Suppressor macrophage treated with lipopolysaccharide for 1 hour (primary cell): ENCODE results near the gene GPER1.
A peak's percentile ranks its signal among the peaks of the same experiment; 100 is the strongest.
"Not testable (repeated sequence)": the region's sequence is repeated elsewhere in the genome, so short reads cannot be mapped to it uniquely, and the experiment has no call there.

ENCODE experiments used
- DNase-seq, 3 donors: peaks; one replicate each; pipeline ENCODE4 v3.0.0-alpha.2; 2020 to 2022

Gene GPER1

DNA sequence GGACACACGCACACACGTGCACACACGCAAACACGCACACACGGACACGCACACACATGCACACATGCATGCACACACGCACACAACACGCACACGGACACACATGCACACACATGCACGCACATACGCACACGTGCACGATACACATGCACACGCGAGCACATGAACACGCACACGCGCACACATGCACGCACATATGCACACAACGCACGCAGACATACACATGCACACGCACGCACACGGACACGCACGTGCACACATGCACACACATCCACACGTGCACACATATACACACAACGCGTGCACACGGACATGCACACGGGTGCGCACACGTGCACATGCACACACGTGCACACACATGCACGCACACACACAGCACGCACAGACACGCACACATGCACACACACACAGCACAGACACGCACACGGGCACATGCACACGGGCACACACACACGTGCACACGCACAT is 17.3 kb upstream of the GPER1 start:
- no peak for DNase-seq

DNA sequence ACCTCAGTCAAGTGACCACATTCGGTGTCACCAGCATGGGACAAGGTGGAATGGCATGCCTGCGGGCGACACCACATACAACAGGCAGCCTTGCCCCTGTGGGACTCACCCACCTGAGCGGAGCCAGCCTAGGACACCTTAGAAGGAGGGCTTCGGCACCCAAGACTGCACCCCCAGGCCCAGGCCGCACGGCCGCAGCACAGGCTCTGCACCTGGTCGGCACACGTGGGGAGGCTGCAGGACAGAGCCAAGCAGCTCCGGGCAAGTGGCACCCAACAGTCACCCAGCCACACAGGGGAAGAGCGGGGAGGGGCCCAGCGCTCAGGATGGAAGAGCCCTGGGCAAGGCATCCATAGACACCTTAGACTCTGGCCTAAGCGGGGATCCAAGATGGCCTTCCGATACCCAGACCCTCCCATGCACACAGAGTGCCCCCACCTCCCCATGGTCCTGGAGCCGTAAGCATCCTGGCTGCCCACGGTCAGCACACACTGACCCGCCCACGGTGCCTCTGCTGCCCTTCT is 16.1 kb upstream of the GPER1 start:
- no peak for DNase-seq

DNA sequence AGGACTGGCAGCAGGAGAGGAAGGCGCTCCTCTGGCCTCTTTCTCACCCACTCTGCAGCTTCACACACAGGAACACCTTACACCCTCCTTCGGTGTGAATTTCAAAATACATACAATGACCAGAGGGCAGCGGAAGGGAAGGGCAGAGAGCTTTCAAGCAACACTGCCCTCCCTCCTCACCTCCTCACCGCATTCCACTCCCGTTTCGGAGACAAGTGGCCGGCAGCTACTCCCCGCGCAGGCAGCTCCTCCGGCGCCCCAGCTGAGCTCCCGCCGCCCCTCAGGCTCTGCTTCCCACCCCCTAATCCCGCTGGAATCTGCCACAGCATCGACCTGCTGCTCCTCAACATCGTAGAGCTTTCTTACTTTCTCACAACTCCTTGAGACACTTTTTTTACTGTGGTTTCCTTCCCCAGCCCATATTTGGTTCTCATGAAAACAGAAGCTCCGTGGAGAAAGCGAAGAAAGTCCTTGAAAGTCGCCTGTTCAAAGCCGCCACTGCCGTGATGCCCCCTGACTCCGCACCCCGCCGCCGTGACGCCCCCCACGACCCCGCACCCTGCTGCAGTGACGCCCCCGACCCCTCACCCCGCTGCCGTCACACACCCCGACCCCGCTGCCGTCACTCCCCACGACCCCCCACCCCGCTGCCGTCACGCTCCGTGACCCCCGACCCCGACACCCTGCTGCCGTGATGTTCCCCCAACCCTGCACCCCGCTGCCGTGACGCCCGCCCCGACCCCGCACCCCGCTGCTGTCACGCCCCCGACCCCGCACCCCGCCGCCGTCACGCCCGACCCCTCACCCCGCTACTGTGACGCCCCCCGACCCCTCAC is 14.6 kb upstream of the GPER1 start:
- no peak for DNase-seq

DNA sequence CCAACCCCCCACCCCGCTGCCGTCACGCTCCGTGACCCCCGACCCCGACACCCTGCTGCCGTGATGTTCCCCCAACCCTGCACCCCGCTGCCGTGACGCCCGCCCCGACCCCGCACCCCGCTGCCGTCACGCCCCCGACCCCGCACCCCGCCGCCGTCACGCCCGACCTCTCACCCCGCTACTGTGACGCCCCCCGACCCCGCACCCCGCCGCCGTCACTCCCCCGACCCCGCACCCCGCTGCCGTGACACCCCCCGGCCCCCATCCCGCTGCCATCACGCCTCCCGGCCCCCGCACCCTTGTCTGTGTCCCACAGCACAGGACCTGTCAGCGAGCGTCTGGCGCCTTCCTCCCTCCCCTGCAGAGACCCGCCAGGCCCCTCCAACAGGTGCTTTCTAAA is 13.9 kb upstream of the GPER1 start:
- not testable (repeated sequence) for DNase-seq

DNA sequence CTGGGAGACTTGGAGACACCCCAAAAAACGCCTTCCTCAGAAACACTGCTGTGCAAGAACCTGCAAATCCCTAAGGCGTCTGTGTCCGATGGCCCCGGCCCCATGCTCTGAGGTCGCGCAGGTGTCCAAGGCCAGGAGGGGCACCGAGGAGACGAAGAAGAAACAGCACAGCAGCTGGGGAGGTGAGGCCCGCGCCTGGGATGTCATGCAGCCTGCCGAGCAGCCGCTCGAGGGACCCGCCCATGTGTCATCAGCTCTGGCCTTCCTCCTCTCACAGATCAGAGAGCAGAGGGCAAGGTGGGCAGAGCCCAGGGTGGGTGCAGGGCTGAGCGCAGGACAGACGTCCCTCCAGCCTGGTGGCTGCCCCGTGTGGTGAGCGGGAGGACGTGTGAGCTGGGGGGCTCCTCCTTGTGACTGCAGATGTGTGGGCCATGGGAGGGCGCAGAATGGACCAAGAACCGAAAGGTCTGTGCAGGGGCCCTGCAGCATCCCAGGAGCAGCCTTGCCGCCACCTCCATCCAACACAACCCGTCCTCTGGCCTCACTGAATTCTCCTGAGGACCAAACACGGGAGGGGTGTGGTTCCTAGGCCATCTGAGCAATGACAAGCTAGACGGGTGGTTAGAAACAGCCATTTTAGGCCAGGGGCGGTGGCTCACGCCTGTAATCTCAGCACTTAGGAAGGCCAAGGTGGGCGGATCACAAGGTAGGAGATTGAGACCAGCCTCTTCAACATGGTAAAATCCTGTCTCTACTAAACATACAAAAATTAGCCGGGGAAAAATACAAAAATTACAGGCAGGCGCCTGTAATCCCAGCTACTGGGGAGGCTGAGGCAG is 13.1 kb upstream of the GPER1 start:
- DNase-seq = no peak

DNA sequence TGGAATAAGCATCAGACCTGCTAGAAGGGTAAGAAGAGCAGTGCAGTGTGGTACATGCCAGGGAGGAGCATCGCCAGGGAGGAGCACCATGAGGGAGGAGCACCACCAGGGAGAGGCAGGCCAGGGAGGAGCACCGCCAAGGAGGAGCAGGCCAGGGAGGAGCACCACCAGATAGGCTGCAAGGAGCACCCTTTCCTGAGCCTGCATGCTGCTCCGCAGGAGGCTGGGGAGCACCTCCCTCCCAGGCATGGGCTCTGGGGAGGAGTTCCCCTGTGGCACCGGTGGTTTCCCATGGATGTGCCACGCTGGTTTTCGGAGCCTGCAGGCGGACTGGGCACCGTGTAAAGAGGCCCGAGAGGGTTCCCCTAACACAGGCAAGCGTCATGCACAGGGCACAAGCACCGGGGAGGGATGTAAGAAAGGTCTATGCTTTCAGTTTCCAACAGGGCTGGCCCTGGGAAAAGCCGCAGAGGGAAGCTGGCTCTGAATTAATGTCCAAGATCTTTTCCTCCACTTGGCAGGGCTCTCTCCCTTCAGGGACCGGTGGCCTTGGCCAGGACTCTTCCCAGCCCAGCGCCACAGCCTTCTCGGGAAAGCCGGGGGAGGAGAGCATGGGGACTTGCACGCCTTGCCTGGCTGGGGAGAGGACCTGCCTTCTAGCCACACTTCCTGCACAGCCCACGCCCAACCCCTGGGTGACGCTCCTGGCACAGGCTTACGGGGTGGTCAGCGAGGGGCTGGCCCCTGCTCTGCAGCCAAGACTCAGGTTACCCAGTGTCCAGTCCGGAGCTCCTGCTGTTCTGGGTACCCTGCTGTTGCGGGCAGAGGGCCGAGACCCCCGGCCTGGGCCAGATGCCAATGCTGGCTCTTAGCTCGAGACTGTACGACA is 11.5 kb upstream of the GPER1 start:
- no peak for DNase-seq

DNA sequence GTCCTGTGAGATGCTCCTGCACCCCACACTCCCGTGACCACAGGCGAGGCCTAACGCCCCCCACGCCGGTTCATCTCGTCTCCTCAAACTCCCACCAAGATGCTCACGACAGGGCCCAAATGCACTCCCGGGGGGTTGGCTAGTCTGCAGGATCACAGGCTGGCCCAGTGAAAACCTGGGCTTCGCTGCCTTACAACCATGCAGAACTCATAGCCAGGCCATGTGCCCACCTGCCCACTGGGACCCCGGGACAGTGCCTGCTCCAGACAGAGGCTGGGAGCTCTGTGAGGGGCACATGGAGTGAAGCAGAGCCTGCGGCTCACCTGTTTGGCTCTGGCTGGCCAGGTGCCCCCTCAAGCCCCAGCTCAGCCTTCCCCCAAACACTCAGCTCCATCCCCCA is 9.4 kb upstream of the GPER1 start:
- DNase-seq = no peak

DNA sequence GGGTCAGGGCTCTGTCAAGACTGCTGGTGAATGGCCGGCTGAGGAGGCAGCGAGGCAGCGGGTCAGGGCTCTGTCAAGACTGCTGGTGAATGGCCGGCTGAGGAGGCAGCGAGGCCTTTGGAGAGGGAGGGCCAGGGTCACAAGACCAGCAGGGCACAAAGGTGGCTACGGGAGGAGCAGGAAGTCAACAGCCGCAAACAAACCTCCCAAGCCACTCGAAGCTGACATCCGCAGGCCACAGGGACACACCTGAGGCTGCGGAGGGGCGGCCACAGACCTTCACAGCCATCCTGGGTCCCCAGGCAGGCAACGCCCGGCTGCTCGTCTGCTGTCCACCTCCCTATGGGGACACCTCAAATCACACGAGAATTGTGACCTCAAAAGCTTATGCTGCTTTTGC is 8.9 kb upstream of the GPER1 start:
- DNase-seq = no peak

DNA sequence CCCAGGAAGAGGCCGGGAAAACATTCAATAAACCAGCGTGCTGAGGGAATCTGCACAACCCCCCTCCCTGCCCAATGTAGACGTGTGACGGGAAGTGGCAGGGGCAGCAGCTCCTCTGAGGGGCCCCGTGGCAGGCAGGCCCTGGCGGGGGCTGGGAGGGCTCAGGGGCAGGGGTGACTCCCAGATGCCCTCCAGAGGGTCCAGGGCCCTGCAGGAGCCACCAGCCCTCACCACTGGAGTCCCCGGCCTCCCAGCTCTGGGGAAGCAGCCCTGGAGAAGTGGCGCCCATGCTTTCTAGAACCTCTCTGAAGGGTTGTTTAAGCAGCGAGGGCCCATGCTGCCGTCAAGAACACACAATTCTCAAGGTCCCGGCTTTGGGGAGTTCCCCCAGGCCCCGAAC is 8.4 kb upstream of the GPER1 start:
- DNase-seq = no peak

DNA sequence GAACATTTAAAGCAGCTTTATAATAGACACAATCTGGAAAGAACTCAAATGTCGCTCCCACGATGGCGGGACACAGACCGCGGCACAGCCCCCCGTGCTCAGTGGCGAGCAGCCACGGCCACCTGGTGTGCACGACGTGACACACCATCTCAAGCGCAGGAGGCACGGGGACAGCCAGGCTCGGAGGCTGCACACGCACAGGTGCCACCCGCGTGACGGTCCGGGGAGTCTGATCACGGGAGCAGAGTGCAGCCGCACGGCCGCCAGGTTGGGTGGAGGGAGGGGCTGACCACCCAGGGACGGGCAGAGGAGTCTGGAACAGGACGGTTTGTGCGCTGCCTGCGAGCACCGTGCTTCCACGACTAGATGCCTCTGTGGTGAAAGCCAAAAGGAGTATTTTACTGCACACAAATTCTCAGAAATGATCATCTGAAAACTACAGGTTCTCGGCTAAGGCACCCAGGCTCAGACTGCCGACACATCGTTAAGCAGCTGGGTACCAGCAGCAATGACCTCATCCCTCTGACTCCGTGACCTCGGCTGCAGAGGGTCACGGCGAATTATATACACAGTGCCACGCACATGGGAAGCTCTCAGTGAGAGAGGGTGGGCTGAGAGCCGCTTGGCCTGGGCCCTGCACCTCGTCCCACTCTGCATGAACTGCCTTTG is 7.5 kb upstream of the GPER1 start:
- DNase-seq = no peak

DNA sequence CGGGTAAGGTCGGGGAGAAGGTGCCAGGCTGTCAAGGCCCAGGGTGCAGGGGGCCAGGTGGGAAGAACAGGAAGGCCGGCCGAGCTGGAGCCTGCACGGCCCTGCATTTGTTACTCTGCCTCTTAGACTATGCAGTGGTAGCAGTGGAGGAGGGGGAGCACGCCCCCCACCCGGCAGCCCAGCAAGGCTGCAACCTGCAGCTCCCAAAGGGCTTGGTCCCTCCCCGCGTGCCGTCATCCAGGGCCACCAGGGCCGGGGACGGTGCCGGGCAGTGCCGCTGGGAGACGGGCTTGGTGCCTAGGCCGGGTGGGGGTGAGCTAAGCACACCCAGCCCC is 7.0 kb upstream of the GPER1 start:
- DNase-seq = no peak

DNA sequence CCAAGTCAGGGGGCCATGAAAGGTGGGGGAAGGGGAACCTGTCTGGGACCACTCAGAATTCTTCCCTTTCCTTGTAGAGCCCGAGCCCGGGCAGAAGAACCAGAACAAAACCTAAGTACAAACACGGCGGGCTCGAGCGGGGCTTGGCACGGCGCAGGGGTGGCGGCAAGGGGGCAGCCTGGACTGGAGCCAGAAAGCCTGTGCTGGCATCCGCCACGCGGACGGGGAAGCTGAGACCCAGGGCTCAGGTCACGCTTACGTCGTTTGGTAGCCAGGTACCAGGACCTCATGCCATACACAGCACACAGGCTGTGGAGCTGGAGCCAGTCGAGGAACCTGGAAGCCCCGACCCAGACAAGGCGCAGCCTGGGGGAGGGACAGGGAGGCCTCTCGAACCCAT is 6.6 kb upstream of the GPER1 start:
- DNase-seq = no peak

DNA sequence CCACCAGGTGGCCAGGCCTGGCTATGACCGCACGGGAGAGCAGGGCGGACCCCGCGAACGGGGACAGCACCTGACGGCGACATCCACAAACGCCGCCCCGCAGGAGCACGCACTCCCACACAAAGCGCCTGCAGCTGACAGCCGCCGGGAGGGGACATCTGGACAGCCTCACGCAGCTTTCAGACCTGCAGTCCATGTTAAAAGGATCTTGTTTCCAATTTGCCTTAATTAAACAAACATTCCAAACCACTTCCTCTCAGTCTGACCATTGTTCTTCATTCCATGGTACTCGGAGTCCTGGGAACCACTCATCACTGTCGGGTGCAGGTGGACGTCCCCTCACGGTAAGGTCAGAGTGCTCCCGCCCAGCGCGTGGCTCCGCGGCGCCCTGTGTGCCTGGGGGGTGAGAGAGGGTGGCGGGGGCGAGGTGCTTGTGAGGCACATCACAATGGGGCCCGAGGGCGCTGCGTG is 5.9 kb upstream of the GPER1 start:
- no peak for DNase-seq

DNA sequence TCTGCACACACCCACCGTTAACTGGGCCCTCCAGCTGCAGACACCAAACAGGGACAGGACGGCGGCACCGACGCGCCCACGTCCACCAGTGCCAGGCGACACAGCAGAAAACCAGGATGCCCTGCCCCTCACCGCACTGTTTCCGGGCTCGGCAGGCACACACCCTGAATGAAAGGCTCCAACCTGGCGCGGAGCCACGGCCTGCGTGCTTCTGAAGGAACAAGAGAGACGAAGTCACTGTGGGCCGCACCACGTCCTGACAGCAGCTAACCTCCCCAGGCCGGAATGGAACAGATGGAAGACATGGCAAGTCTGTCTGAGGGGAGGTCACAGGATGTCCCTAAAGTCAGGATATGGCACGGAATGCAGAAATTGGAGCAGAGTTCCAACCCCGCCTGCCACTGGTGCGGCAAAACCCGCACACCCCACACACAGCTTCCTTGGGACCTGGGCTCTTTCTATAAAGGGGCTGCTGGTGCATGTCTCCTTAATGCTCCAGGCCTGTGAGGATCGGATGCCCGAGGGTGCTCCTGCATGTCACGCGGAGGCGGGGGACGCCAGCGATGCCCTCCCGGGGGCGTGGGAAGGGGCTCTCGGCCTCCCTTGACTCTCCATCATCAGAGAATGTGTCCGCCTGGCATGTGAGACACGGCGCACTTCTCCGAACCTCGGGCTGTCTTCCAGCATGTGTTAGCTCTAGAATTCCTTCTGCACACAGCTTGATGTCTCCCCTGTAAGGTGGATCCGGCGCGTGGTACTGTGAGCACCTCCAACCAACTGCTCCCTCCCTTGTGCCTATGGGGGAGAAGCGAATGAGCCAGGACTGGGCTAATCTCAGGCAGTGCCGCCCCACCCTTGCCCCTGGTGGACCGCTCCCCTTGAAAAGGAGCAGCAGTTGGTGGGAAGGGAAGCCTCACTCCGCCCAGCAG is 3.9 kb upstream of the GPER1 start:
- DNase-seq = no peak

DNA sequence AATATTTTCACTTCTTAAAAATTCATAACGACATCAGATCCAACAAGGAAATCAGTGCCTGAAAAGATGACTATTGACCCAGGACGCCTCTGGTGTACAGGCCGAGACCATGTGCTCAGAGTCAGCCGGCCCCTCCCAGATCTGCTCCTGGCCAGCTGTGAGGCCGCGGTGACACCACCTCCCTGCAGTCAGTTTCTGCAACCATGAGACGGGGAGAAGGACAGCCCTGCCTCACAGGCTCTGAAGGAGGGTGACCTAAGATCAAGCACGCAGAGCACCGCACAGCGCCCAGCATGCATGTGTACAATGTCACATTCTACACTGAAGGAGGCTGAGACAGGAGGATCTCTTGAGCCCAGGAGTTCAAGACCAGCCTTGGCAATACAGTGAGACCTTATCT is 2.6 kb upstream of the GPER1 start:
- DNase-seq = no peak

DNA sequence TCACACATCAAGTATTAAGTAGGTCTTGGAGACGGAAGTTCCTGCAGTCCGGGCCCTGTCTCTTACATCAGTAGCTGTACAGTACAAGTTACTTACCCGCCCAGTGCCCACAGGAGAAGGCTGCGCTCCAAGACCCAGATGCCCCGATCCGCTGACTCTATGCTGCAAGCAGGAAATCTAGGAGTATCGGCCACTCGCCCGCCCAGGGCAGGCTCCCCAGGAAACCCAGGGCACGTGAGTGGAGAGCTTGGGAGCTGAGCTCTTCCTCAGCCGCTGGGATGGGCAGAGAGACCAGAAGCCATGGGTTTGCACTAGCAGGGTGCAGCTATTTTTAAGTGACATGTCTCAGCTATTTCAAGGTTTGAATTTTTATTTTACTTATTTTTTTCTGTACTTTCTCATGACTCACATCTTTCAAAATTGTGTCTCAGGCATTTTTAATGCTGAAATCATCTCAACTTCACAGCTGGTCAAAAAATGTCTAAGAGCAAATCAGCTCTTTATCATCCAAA is 1.9 kb upstream of the GPER1 start:
- peak in 2 of 3 donors; percentile 53 to 56 for DNase-seq

DNA sequence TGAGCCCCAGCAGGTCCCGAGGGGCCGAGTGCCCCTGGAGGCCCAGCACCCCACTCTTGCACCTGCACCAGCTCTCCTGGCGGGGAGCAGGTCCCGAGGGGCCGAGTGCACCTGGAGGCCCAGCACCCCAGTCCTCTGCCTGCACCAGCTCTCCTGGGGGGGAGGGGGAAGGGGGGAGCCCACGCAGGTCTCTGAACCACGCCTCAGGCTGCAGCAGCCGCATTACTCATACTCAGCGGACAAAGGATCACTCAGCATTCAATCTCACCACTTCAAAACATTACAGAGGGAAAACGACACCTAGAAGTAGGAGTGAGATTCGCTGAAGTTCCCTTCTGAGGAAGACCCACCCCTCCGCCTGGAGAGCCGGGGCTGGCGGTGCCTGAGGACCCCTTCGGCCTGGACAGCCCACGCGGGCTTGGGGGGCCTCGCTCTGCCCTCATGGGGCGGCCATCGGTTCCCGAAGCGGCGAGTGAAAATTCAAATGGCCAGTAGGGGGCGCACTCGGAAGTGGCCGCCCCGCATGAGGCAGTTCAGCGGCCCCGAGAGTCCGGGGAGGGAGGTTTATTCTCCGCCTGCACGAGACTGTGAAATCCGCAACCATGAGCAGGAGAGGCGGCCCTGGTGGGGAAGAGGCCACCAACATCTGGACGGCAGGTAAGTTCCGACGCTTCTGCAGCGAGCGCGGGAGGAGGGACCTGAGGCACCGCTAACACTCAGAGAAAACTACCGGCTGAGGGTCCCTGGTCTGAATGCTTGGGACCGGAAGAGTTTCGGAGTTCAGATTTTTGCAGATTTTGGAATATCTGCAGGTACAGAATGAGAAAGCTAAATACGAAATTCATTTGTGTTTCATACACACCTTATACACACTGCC is 1.1 kb upstream of the GPER1 start:
- peak; percentile 76 to 87 (median 83) for DNase-seq

DNA sequence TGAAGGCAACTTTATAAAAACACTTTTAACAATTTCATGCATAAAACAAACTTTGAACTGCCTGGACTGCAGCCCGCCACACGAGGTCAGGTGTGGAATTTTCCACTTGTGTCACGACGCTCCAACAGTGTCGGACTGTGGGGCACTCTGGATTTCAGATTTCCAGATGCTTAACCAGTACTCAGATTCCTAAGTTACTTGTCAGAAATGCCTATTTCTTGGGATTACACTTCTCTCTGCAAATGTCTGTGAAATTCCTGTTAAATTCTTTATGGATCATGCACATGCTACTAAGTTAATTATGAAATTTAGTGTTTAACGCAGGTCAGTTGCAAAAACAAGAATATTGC is 473 bp upstream of the GPER1 start:
- DNase-seq = no peak

DNA sequence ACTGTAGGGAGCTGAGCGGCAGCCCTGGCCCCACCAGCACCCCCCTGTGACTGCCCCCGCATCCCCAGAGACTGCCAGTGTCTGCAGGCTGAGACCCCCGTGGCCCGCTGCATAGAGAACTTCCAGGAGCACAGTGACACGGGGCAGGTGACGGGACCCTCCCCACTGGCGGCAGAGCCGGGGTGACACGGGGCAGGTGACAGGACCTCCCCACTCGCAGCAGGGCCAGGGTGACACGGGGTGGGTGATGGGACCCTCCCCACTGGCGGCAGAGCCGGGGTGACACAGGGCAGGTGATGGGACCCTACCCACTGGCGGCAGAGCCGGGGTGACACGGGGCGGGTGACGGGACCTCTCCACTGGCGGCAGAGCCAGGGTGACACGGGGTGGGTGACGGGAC is 2.3 kb downstream of the GPER1 start:
- DNase-seq = no peak
